Measurements from ENCODE around the gene KIF26B.

The KIF26B gene

GRCh38 chr1:245205864-245206263 lies 51.1 kb downstream of the KIF26B start:
- no peak for DNase-seq (ENCODE audit: low read depth in 4 of 4, low spot score in 1 of 4)

DNA sequence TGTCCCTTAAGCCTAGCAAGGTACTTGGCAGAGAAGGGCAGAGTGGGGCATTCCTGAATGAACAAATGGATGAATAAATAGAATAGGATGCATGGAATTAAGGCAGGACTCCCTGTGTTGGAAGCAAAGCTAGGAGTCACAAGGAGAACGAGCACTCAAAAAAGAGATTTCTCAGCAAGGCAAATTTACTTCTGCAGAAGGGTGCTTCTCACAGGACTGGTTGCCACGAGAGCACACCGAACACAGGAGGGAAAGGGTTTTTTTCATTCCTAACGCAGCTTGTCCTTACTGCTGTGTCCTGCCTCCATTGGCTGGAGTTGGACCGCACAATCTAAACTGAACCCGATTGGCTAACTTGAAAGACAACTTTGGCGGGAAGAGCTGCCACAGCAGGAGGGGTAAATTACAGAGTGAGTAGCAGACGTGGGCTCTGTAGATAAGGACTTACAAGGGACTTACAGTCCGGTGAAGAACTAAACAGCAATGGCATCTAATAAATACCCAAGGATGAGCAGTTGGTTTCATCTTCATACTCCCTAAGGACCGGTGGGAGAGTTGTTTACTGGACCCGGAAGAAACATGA lies 52.4 kb downstream of the KIF26B start:
- no peak for DNase-seq (ENCODE audit: low read depth in 4 of 4, low spot score in 1 of 4)

DNA sequence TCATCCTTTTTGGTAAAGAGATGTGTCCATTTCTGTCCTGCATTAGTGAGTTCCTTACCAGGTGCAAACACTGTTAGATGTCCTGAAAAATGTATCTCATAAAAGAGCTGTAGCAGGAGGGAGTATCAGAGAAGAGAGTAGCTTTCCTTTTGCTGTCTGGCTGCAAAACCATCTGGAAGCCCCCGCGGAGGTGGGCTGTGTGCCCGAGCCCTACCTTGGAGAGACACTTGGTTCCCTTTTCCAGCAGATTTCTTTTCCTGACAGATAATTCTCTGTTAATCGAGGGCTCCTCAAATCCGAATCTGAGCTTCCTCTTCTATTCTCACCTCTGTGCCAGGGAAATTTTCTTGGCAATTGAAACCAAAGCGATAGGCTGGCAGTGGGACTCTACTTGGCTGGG lies 53.0 kb downstream of the KIF26B start:
- no peak for DNase-seq (ENCODE audit: low read depth in 4 of 4, low spot score in 1 of 4)

DNA sequence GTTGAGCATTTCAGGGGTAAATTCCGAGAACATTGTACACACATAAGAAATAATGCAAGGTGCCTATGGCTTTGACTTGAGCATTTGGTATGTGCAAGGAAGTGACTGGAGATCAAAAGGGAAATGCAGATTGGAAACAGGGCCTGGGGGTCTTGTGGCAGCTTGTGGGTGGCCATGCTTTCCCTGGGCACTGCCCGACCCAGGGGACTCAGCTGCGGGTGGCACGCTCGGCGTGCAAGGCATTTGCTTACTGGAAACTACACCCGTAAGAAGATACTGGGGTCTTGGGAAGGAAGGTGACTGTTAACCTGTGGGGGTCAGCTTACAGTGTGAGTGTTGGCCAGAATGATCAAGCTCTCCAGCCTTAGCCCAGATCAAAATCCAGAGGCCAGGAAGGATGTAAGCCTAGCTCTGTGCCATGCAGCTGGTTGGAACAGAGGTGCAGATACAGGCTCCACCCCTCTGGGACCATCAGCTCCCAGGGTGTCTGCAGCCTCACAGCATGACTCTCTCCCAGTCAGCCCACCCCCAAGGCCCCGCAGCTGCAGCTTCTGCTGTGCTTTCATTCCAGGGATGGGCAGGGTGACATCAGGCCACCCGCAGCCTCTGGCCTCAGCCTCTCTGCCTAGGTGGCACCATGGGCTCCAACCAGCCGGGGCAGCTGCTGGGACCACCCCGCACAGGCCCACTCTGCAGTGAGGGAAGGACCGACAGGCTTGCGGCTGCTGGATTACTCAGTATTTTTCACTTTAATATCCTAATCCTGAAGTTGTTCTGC lies 55.1 kb downstream of the KIF26B start:
- no peak for DNase-seq (ENCODE audit: low read depth in 4 of 4, low spot score in 1 of 4)

DNA sequence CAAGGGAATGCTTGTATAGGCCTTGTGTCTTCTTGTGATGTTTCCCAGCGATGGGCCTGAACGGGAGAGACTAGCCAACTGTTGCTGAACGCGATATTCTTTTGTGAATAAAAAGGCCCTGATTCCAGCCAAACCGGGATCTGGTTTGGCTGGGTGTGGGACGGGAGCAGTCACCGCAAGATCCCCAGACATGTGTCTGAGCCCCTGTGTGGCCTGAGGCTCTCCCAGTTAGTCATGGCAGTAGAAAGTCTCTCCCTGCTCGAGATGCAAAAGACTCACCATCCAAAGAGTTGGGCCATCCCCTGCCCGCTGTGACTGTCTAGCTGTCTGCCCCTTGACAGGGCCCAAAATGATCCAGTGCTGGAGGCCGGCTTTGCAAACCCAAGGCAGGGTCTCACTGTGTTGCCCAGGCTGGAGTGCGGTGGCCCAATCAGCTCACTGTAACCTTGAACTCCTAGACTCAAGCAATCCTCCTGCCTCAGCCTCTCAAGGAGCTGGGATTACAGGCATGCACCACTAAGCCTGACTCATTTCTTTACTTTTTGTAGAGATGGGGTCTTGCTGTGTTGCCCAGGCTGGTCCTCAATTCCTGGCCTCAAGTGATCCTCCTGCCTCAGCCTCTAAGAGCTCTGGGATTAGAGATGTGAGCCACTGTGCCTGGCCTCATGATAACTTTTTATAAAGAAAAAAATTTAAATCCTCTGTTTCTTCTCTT lies 56.4 kb downstream of the KIF26B start:
- no peak for DNase-seq (ENCODE audit: low read depth in 4 of 4, low spot score in 1 of 4)

DNA sequence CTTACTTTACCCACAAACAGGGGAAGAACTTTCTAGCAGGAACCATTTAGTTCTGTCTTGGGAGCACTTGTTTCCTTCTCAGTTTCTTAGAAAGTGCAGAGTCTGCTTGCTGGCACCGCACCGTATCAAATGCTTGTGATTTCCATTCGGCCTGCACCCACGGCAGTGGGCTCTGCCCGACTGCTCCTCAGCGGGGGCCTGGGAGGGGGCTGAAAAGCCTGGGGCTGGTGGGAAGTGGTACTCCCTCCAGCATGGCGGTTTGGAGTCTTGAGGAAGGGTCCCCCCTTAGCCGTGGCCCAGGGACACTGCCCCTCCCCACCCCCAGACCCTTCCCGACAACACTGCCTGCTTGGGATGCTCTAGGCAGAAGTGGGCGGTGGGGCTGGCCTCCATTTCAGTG lies 57.0 kb downstream of the KIF26B start:
- DNase-seq (ENCODE audit: low read depth in 4 of 4, low spot score in 1 of 4) = no peak

GRCh38 chr1:245212221-245212710 lies 57.5 kb downstream of the KIF26B start:
- no peak for DNase-seq (ENCODE audit: low read depth in 4 of 4, low spot score in 1 of 4)

GRCh38 chr1:245213066-245213831 lies 58.5 kb downstream of the KIF26B start:
- DNase-seq (ENCODE audit: low read depth in 4 of 4, low spot score in 1 of 4) = no peak

GRCh38 chr1:245215071-245215470 lies 60.3 kb downstream of the KIF26B start:
- DNase-seq (ENCODE audit: low read depth in 4 of 4, low spot score in 1 of 4) = no peak

- DNase-seq (ENCODE audit: low read depth in 4 of 4, low spot score in 1 of 4) = no peak
Observed at GRCh38 chr1:245216366-245217115, 61.8 kb downstream of the KIF26B start.

- DNase-seq (ENCODE audit: low read depth in 4 of 4, low spot score in 1 of 4) = no peak
Observed at GRCh38 chr1:245217853-245218608, 63.2 kb downstream of the KIF26B start.

DNA sequence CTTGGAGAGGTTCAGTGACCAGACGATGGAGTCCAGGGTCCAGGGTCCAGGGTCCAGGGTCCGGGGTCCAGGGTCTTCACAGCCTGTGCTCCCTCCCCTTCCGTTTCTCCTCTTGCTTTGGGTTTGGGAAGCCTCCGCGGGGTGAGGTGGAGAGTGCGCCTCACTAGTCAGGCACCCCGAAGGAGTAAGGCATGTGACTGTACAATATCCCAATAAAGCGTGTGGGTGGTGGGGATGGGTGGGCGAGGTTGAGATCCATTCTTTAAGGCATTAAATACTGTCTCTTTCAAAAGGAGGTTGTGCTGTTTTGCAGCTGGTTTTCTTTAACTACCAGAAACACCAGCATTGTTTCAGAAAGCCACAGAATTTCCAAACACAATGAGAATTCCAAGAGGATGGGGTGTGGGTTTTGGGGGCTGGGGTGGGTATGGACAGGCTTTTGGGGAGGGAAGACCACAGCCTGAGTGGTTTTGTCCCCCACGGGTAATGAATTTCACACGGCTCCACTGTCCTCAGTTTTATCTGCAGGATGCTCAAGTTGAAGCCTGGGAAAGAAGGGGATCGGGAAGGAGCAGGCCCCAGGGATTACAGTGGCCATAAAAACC lies 65.7 kb downstream of the KIF26B start:
- DNase-seq (ENCODE audit: low read depth in 4 of 4, low spot score in 1 of 4) = no peak

- DNase-seq (ENCODE audit: low read depth in 4 of 4, low spot score in 1 of 4) = no peak
Observed at GRCh38 chr1:245221805-245222204, 67.0 kb downstream of the KIF26B start.

DNA sequence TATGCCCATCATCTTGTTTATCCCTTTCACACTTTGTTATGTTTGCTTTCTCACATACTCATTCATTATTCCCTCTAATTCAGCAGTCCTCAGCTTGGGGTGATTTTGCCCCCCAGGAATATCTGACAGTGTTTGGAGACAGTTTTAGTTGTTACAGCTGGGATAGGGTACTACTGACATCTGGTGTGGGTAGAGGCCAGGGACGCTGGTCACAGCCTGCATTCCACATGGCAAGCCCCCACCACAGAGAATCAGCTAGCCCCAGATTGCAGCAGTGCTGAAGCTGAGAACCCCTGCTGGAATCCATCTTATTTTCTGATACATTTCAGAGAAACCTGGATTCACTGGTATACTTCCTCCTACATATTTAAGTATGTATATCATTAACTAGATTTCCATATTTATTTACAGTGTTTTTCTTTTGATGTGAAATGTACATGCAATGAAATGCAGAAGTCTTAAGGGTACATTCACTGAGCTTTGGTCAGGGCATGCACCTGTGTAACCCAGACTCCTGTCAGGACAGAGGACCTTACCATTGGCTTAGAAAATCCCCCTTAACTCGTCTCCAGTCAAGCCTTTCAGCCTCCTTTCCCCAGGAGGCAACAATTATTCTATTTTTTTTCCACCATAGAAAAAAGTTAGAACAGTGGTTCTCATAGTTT lies 68.3 kb downstream of the KIF26B start:
- no peak for DNase-seq (ENCODE audit: low read depth in 4 of 4, low spot score in 1 of 4)

DNA sequence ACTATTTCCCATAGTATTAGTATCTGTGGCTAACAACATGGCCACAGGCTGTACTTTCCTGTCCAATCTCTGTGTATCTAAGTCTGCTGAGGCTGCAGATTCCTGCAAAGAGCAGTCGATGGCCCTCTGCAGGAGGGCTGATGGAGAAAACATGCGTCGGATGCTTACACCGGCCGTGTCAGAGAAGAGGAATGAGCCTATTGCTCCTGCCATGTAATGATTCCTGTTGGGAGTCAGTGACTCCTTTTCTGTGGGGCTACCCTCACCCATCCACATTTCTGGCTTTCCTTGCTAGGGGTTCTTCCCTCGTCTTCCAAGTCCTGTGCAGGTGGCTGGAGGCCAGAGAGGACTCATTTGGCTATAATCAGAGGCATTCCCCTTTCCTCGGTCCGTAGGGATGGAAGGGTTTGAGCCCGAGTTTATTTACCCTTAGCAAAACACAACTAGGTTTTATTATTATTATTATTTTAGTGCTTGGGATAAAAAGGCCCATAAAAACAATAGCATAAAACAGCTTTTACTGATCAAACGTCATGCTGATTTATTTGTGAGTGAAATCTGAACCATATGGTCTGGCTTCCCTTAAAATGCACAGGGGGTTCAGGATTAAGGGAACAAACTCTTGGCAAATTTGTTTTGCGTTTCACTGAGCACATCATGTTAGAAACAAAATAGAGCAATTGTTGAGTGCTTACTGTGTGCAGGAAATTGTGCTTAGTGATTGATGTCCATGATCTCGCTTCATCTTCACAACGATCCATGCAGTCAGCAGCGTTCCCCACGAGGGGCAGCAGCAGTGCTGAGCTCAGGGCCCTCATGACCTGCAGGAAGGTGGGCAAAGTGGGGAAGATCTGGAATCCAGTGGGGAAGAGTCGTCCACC lies 70.8 kb downstream of the KIF26B start:
- no peak for DNase-seq (ENCODE audit: low read depth in 4 of 4, low spot score in 1 of 4)

DNA sequence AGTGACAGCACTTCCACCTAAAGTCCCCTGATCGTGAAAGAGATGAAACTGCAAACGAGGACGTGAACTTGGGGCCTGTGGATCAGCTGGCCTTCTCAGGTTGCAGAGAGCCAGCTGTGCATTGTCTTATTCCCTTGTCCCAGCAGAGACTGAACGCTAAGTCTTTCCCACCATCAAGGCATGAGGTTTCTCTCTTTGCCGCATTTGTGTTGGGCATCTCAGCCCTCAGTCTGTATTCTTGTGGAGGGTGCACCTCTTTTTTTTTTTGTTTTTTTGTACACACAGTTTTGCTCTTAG lies 71.4 kb downstream of the KIF26B start:
- no peak for DNase-seq (ENCODE audit: low read depth in 4 of 4, low spot score in 1 of 4)

DNA sequence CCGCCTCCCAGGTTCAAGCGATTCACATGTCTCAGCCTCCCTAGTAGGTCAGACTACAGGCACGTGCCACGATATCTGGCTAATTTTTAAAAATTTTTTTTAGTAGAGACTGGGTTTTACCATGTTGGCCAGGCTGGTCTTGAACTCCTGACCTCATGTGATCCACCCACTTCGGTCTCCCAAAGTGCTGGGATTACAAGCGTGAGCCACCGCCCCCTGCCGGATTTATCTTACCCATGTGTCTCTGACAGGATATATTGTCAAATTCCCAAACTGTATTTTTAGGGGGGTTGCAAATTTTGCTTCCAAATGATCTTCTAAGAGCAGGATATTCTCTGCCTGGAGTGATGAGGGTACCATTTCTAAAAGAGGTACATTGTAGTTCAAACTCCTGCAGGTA lies 74.3 kb downstream of the KIF26B start:
- DNase-seq (ENCODE audit: low read depth in 4 of 4, low spot score in 1 of 4) = no peak

GRCh38 chr1:245232931-245233330 lies 78.1 kb downstream of the KIF26B start:
- DNase-seq (ENCODE audit: low read depth in 4 of 4, low spot score in 1 of 4) = no peak

All from stimulated activated CD4-positive, alpha-beta T cell treated with anti-CD3 and anti-CD28 coated beads, Interleukin-1b, Interleukin-23, amount 100 ng/mL, for 24 hours (primary cell).